GM18526 (cell line): ENCODE data around the gene ATP8B4.

Experiments used
- POLR2A ChIP-seq: IDR thresholded peaks from 3 replicates; pipeline ENCODE4 v1.6.1; 2011; ENCODE audit not compliant: insufficient read length; ENCODE audit errors: extremely low read depth

Gene ATP8B4

DNA sequence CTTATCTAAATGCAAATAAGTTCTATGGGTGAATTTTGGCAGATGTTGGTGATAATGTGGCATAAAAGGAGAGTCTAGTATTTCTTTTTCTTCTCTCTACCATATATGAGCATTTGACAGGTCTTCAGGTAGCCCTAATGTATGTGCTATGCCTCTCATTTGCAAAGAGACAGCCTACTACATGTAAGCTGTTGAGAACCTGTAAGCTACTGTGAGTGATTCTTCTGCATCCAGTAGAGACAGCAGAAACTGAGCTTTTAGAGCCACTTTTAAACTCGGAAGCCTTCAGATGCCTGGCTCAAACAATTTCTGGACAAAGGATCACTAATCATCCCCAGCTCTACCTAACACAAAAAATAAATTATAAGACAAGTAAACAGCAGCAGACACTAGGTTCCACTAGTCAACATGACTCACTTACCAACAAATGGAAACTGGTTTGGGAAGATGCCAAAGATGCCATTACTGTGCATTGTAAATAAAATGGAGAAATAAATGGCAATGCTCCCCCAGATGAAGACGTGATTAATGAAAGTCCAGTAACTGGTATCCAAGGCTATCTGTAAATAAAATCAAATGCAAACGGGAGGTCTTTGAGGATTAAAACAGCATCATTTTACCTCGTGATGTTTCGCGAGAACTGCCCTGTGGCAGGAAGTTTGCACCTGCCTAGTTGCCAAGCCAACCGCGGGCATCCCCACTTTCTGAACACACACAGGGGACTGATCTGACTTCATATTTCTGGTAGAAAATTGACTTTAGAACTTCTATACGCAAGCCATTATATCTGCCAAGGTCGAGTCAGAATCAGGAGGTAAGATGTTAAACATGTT lies 252.9 kb downstream of the ATP8B4 start:
- no peak for TF ChIP-seq POLR2A

DNA sequence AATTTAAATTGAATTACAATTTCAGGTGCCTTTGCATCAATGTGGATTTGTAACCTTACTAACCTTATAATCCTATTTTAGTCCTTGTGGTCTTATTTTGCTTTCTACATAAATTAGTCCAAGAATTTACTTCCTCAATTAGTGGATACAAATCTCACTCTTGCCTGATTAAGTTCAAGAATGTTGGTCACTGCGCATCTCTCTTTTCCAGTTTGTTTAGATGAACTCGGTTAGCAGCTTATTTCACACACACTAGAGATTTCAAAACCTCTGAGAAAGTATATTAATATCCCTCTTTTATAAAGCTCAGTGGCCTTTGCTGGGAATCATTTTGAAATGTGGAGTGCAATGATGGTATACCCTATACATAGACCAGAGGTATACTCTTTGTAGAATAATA lies 254.8 kb downstream of the ATP8B4 start:
- TF ChIP-seq POLR2A, result no peak

DNA sequence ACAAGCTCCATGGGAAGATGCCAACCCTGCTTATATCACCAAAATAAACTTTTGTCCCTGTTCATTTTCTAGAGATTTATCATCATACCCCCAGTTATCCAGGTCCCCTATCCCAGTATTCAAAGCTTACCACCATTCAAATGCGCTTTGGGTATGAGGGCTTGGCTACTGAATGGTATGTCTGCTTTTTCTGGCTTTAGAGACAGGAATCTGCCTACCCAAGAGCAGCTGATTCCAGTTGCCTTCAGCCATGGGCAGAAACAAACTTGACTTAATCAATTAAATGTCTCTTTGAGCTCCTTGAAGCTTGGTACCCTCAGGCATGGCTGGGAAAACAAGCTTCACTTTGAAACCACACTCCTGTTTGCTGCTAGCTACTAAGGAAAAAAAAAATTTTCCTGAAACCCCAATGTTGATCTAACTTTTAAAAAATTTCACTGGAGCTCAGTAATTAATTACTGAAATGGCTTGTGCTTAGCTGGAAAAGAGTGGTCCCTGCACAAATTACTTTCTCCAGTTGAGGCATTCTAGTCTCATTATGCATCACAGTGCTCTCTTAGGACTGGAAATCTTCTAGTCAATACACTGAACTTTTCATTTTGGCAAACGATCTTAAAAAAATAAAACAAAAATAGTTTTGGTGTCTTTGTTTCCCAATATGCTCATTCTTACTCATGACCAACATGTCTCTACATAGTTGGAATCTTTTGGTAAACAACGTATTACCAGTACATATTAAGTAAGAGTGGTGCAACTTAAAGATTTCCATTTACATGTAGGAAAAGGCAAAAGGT lies 255.4 kb downstream of the ATP8B4 start:
- TF ChIP-seq POLR2A, result no peak

DNA sequence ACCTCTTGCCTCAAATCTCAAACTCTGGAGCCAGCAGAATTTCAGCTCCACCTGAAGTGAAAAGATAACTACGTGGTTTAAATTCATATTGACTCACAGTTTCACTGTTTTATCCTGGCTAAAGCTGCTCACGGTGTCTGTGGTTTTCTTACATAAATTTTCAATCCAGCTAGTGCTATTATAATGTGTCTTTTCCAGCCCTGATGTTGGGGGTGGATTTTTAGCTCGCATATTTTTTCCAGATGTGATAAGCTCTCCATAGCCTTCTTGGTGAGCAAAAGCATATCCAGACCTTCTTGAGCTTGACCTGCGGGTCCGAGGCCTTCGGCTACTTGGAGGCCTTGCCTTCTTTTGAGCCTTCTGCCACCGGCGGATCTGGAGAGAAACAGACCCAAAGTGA lies 258.9 kb downstream of the ATP8B4 start:
- TF ChIP-seq POLR2A, result no peak

DNA sequence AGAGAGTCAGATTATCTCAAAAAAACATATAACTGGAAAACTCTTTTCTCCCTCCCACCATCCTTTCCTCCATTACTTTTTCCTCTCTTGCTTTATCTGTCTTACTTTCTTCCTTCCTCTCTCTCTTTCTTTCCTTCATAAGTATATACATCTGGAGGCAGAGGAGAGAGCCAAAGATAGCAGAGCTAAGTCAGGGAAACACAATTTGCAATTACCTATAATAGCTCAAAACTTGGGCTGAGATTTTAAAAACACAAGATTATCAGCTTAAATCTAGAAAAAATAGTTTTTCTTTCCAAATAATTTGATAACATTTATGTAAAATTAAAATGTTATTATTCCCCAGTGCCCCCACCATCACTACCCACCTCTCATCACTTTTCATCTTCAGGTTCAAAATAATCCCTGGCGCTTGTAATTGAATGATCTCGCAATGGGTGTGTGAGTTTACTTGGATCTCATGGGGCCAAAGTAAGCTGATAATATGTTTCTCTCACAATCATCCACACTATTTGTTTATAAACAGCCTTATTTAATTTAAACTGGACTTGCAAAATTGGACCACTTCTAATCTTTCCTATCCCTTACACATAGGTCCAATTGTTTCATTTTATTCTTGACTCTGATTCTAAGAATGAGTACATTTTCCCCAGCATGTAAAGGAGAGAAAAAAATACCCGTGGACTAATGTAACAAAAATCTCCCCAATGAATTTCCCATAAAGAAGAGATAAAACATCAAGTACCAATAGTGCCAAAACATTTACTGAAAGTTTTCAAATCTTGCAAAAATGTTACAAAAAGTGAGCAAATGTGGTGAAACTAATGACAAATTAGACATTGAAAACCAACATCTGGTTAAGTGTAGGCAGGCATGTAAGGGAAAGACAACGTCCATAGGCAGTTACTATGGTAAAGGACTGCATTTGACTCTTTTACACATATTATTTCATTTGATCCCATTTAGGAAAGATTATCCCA lies 261.2 kb downstream of the ATP8B4 start:
- no peak for TF ChIP-seq POLR2A

DNA sequence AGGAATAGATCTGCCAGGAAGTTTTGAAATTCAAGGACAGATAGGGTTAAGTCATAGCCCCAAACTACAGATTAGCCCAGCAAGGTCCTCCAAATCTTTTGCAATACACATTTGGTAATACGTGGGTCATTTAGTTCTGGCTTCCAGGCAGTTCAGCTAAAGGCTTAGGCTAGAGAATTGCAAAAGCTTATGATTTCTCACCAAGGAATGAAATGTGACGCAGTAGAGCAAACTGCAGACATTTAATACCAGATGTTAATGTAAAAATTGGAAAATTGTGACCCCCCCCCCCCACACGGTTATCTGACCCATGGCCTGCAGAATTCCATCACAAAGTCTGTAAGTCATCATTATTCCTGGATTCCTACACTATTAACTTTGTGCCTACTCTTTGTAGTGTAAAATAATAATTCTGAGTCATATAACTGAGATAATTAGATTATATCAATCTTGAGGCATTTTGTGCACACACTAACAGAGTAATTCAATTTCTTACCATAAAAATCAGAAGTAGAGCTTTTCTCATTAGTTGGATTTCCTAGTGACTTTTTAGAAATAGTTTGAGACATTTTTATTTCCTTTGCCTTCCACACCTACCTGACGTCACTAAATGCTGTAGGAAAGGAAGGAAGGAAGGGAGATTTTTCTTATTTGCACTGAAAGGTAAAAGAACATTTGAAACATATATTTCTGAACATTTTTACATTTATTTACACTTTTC lies 263.0 kb downstream of the ATP8B4 start:
- TF ChIP-seq POLR2A, result no peak

DNA sequence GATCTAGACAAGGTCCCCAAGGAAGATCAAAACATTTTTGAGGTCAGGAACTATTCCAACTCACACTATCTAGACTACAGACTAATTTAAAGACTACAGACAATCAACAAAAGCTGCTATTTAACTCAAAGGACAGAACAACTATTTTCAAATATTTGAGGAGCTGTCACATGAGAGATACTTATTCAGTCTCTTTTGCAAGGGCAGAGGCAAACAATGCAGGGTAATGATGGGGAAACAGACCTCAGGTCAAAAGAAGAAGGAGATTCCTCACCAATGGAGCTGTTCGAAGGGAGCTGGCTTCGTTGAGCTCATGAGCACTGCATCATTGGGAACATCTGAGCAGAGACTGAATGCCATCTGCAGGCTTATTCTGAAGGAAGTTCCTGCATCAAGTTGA lies 266.3 kb downstream of the ATP8B4 start:
- no peak for TF ChIP-seq POLR2A

DNA sequence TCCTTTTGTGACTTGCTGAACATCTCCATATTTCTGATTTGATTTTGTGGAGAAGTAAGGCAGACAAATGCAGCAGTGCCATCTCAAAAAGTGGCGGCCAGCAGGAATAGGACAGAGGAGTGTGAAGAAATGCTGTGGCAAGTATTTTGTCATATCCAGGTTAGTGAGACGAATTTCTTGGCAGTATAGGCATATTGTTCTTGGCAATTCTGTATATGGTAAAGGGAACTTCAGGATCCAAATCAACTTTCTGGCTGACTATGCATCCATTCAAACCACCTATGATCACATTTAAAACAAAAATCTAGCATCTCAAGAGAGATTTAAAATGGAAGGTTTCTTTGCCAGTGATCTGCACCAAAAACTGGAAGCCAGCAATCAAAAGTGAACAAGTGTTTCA lies 270.2 kb downstream of the ATP8B4 start:
- no peak for TF ChIP-seq POLR2A

DNA sequence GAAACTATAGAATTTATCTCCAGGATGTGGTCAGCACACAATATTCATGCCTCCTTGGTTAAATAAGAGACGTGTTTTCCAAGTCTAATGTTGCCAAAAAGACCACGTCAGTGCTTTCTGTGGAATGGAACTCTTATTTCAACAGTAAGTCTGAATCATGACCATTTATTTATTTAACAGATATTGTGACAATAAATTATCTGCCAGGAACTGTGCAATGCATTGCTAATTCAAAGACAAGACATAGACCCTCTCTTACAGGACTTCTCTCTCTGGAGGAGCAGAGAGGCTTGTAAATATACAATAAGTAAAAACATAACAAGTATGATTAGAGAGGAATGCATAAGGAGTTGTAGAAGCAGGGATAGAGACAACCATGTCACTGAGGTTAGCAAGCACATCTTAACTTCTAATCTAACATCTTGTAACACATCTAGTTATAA lies 270.7 kb downstream of the ATP8B4 start:
- no peak for TF ChIP-seq POLR2A

DNA sequence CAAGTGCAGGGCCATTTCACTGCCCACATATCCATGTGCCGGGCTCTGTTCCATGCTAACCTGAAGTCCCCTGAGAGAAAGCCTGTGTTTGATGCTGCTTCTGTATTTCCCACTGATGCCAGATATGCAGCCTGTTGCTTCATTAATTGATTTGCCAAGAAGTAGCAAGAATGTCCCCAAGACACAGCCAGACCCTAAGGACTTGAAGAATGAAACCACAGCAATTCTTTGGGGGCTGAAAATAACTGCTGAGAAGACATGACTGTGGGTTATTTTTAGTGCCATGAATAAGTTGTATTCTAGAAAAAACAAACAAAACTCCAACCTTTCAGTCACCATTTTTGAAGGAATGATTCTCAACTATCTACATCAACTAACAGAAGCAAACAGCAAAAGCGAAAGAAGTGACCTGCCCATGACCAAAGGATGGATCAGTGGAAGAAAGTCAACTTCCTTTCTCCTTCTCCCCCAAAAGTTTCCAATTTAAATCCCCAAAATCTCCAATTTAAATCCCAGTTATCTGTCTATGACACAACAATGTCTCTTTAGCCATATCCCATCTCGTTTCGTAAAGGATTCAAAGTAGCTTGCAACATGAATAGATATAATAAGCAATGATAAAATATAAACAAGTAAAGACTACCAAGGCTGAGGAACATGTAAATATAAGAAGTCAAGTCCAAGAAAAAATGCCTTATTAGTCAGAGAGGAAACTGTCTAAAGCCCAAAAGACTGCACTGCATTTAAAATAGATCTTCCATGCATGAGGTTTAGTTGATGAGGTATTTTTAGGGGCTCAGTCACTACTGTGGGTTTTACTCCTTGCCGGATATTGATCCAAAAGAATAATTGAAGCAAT lies 271.4 kb downstream of the ATP8B4 start:
- TF ChIP-seq POLR2A, result no peak

DNA sequence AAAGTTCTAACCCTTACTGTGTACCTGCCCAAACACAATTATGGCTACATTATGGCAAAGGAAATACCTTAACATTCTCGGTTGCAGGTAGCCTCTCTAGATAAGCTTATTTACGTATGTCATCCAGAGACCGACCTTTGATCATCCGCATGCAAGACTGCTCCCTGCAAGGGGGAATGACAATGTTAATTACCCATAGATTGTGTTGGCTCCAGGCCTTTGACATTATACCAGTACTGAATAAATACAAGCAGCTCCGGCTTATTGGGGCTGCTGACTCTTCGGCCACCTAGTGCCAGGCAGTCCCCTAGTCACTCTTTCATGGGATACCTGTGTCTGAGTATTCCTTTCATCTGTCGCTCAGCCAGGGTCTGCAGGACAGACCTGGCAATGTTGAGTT lies 274.6 kb downstream of the ATP8B4 start:
- no peak for TF ChIP-seq POLR2A

DNA sequence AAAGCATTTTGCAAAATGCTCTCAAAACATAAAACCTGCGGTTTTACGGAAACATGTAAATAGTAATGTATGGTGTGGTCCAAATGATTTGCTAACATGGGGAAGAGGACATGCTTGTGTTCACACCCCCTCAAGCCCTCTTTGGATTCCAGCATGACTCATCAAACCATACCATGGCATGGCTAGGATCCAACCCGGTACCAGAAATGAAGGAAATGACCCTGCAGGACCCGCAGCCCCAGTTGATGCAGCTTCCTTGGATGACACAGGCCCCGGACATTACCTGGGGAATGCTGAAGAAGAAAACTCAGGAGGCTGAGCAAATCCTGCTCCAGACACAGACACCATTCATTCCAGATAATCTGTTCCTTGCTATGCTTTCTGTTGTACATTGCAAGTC lies 275.3 kb downstream of the ATP8B4 start:
- no peak for TF ChIP-seq POLR2A

DNA sequence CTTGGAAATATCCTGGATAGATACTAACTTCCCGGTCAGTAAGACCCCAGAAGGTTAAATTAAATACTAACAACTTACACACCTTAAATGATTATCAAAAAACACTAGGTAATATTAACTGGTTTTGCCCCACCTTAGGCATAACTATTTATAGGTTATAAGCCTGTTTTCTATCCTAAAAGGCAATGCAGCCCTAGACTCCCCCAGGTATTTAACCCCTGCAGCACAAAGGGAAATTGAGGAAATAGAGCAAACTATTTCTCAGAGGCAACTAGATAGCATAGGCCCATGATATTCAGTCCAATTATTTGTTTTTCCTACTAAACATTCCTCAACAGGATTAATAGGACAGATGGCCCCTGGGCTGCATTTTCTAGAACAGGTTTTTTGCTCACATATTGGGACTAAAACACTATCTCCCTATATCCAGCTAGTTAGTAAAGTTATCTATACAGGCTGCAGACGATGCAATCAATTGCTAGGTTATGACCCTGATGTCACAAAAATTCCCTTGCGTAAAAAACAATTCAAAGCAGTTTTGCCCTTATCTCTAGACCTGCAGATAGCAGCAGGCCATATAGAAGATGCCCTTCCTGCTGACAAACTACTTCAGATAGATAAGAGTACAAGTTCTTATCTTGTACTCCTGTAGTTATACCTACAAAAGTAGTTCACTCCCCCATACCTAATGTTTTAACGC lies 276.9 kb downstream of the ATP8B4 start:
- no peak for TF ChIP-seq POLR2A
